AG10803 (cell line): ENCODE data around the gene MED23.

Source experiments
- DNase-seq: peaks from one replicate; pipeline ENCODE4 v3.0.0; 2010; ENCODE audit warnings: low read depth
- H3K4me3 ChIP-seq: 2 replicates; pipeline ENCODE4 v1.5.1; 2011; ENCODE audit warnings: mild to moderate bottlenecking, low read length, control low read depth
- CTCF ChIP-seq: conservative IDR thresholded peaks from 2 replicates; pipeline ENCODE4 v1.5.1; 2011; ENCODE audit warnings: mild to moderate bottlenecking, low read length, control low read depth, inconsistent platforms

The MED23 gene

GRCh38 chr6:131586543-131586942 lies 41.5 kb downstream of the MED23 start:
- H3K4me3 ChIP-seq = no peak overlapping the region
- peak; percentile 4 for DNase-seq
- no peak for TF ChIP-seq CTCF

GRCh38 chr6:131581523-131581922 lies 46.5 kb downstream of the MED23 start:
- H3K4me3 ChIP-seq = no peak overlapping the region
- no peak for DNase-seq
- no peak for TF ChIP-seq CTCF

- H3K4me3 ChIP-seq = no peak overlapping the region
- no peak for TF ChIP-seq CTCF
- DNase-seq = no peak
Measured at GRCh38 chr6:131575834-131576478, 52.1 kb downstream of the MED23 start.

GRCh38 chr6:131574686-131575085 lies 53.4 kb downstream of the MED23 start:
- DNase-seq = no peak
- no peak for TF ChIP-seq CTCF
- no peak overlapping the region for H3K4me3 ChIP-seq

GRCh38 chr6:131574133-131574532 lies 53.9 kb downstream of the MED23 start:
- DNase-seq = no peak
- no peak overlapping the region for H3K4me3 ChIP-seq
- no peak for TF ChIP-seq CTCF

- H3K4me3 ChIP-seq = no peak within 1 kb of the TSS
- TF ChIP-seq CTCF = no peak
- DNase-seq = no peak
Measured at GRCh38 chr6:131572686-131573415, 55.2 kb downstream of the MED23 start, which contains the start of gene ARG1. ARG1 (plus strand) TSS chr6:131573226; CDS start chr6:131573283, 57 bp downstream.

- DNase-seq = no peak
- no peak for TF ChIP-seq CTCF
- H3K4me3 ChIP-seq = no peak overlapping the region
Measured at GRCh38 chr6:131568726-131569125, 59.3 kb downstream of the MED23 start.
